HEK293 (cell line): ENCODE measurements around the gene STPG2.

Experiments used
- REST ChIP-seq: fragments of 450-650 bp; formaldehyde crosslinking; IDR thresholded peaks from 2 replicates; pipeline ENCODE4 v1.5.1; 2016; ENCODE audit warnings: missing biosample characterization, missing genetic modification characterization
- YY1 ChIP-seq: fragments of 450-650 bp; formaldehyde crosslinking; IDR thresholded peaks from 2 replicates; pipeline ENCODE4 v1.5.1; 2018; ENCODE audit warnings: missing biosample characterization, missing genetic modification characterization
- ZNF121 ChIP-seq: fragments of 450-650 bp; formaldehyde crosslinking; IDR thresholded peaks from 2 replicates; pipeline ENCODE4 v1.5.1; 2016; ENCODE audit warnings: missing biosample characterization, missing genetic modification characterization
- ZNF837 ChIP-seq: fragments of 450-650 bp; formaldehyde crosslinking; IDR thresholded peaks from 2 replicates; pipeline ENCODE4 v1.5.1; 2016; ENCODE audit warnings: missing biosample characterization, missing genetic modification characterization
- TF ChIP-seq, protein P1 (sequence below): fragments of 450-650 bp; formaldehyde crosslinking; IDR thresholded peaks from 2 replicates; pipeline ENCODE4 v1.5.1; 2016; ENCODE audit warnings: missing biosample characterization, missing genetic modification characterization

DNA sequence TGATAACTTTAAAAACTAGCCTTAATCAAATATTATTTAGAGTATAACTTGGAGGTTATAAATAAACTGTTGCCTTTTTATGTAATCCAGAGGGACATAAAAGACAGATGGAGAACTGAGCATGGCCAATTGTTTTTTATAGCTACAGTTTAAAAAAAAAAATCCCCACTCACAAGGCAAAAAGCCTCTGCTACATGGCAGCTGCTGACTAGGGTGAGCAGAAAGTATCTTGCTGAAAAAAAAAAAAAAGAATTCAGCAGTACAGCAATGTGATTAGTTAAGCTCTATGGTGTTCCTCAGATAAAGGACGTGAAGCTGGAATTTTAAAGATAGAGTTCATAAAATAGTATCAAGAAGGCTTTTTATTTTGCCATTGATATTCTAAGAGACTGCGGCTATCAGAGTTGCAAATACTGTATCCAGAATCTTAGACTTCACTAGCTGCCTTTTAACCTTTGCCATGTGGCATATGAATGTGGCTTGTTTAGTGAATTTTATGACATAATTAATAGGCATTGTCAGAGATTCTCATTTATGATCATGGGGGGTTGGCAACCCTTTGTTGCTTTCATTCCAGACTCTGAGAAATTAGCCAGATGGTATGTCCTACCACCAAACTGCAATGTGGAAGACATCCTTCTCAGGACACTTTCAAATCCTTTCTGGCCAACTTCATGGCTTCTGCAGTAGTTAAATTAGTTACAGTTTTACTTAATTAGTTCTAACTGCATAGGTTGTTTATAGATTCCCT is 498.0 kb downstream of the STPG2 start:
- TF ChIP-seq ZNF121 (tag by site-specific recombination) = no peak
- TF ChIP-seq ZNF837 = no peak
- no peak for TF ChIP-seq REST
- no peak for TF ChIP-seq YY1 (tag by site-specific recombination)
- TF ChIP-seq, protein P1, sequence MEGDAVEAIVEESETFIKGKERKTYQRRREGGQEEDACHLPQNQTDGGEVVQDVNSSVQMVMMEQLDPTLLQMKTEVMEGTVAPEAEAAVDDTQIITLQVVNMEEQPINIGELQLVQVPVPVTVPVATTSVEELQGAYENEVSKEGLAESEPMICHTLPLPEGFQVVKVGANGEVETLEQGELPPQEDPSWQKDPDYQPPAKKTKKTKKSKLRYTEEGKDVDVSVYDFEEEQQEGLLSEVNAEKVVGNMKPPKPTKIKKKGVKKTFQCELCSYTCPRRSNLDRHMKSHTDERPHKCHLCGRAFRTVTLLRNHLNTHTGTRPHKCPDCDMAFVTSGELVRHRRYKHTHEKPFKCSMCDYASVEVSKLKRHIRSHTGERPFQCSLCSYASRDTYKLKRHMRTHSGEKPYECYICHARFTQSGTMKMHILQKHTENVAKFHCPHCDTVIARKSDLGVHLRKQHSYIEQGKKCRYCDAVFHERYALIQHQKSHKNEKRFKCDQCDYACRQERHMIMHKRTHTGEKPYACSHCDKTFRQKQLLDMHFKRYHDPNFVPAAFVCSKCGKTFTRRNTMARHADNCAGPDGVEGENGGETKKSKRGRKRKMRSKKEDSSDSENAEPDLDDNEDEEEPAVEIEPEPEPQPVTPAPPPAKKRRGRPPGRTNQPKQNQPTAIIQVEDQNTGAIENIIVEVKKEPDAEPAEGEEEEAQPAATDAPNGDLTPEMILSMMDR (tag by site-specific recombination) = no peak
